SK-MEL-5 (cell line): ENCODE measurements around the gene ST6GAL1. TPM values are rescaled to one million over a fixed set of nuclear protein-coding genes. Genes with fewer than 3 reads are reported as not detected.
"Not testable (repeated sequence)": the region's sequence is repeated elsewhere in the genome, so short reads cannot be mapped to it uniquely, and the experiment has no call there.

ENCODE experiments used
- DNase-seq: peaks from one replicate; pipeline ENCODE4 v3.0.0-alpha.2; 2016; ENCODE audit warnings: low read depth, low spot score
- in situ Hi-C: cut with HindIII; loops from 2 replicates; pipeline ENCODE4 v1.10.0; 2016; ENCODE audit warnings: low sequenced_read_pairs, high pct_unique_total_duplicates, low pct_unique_long_range_greater_than_20kb
- total RNA-seq: library from RNA; depleted of rRNA; stranded (reverse); fragments of >200 nt; shearing (Covaris generic); gene quantifications from 2 replicates; pipeline ENCODE4 v1.2.3, GENCODE V29; 2014

The ST6GAL1 gene
- total RNA-seq, 1 experiment from 2014 or later = 41.0 TPM

- in situ Hi-C loops = no loop called here
- no peak for DNase-seq
Observed at GRCh38 chr3:187042874-187043458, 112.6 kb downstream of the ST6GAL1 start.

DNA sequence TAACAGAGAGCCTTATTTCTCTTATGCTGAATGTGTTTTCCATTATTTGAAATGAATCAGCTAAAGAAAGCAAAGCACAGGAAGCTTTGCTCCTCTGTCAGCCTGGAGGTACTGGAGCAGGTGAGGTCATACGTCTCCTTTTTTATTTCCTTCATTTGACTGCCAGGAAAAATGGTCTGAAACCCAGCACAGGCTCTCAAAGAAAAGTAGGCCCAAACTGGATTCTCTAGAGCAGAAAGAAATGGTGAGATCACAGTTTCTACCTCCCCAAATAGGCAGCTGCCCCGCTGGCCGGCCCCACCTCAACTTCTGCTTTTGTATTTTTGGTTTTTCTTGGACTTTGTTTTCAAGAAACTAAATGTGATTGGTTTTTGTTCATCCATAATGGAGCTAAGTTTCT is 113.9 kb downstream of the ST6GAL1 start:
- DNase-seq = no peak
- in situ Hi-C loops = no loop called here

- DNase-seq = no peak
- in situ Hi-C loops = no loop called here
Observed at GRCh38 chr3:187044867-187045552, 114.7 kb downstream of the ST6GAL1 start.

DNA sequence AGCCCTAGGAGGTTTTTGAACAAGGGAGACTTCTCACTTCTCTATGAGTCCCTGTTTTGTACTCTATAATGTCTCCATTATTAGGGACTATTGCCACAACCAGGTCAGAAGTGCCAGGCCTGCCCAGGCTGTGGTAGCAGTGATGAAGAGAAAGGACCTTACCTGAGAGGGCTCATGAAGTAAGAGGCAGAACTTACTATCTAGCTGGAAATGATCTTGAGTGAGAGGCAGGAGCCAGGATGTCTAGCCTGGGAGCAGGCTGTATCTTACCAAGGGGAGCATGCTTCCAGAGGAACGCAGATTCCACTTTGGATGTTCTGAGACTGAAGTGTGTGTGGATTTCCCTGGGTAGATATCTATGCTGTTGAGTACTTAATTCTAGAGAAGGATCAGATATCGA is 115.7 kb downstream of the ST6GAL1 start:
- in situ Hi-C loops = no loop called here
- no peak for DNase-seq

DNA sequence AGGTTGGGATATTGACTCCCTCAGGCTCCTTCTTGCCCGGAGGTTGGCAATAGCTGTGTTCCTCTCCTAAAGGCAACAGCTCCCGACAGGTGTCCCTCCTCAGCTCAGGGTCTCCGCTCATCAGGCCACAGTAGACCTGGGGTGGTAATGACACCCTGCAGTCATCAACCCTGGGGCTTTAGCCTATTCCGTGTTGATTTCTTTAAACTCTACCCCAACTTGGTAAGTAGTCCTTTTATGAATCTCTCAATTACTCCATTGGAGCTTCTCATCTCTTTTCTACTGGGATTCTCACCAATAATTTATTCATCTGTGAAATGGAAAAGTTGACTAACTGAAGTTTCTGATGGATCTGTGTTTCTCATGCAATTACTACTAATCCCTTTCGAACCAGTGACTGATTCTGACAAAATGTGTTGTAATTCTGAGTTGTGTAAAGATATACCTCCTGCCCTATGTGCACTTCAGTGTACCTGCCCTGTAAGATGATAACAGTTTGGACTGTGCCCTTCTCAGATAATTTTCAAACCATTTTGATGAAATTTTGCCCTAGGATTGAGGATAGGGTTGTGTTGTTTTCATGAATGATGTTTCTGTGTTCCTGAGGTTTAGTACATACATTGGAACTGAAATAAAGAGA is 119.3 kb downstream of the ST6GAL1 start:
- no peak for DNase-seq
- in situ Hi-C loops = no loop called here

GRCh38 chr3:187051066-187051465 is 120.7 kb downstream of the ST6GAL1 start:
- no peak for DNase-seq
- in situ Hi-C loops = no loop called here

DNA sequence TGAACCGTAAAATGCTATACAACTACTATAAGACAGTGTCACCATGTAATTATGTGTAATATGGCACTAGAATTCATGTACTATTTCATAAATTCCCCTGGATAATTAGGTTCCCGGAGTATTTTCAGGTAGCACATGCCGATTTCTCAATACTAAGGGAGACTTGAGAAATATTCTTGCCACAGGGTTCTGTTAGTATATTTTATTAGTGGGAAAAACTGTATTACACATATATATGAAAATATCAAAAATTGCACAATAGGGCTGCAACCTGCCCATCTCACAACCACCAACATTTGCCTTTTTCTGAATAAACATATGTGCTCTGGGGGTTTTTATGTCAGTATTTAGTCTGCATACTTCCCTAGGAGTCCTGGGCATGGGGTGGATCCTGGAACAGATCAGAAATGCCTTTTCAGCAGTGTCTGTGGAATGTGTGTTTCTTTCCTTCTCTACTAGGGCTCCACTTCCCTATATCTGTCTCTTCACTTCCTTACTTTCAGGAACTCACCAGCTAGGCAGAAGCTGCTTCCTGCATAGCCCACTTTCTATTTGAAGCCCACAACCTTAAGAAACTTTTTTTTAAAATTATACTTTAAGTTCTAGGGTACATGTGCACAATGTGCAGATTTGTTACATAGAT is 121.5 kb downstream of the ST6GAL1 start:
- in situ Hi-C loops = no loop called here
- no peak for DNase-seq

DNA sequence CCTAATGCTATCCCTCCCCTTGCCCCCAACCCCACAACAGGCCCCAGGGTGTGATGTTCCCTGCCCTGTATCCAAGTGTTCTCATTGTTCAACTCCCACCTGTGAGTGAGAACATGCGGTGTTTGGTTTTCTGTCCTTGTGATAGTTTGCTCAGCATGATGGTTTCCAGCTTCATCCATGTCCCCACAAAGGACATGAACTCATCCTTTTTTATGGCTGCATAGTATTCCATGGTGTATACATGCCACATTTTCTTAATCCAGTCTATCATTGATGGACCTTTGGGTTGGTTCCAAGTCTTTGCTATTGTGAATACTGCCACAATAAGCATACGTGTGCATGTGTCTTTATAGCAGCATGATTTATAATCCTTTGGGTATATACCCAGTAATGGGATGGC is 122.1 kb downstream of the ST6GAL1 start:
- DNase-seq, in situ Hi-C loops: not testable (repeated sequence)

GRCh38 chr3:187054433-187054832 is 124.1 kb downstream of the ST6GAL1 start:
- in situ Hi-C loops, DNase-seq: not testable (repeated sequence)

DNA sequence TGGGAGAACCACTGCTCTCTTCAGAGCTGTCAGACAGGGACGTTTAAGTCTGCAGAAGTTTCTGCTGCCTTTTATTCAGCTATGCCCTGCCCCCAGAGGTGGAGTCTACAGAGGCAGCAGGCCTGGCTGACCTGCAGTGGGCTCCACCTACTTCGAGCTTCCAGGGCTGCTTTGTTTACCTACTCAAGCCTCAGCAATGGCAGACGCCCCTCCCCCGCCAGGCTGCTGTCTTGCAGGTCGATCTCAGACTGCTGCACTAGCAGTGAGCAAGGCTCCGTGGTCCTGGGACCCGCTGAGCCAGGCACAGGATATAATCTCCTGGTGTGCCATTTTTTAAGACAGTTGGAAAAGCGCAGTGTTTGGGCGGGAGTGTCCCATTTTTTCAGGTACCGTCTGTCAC is 127.5 kb downstream of the ST6GAL1 start:
- DNase-seq, in situ Hi-C loops: not testable (repeated sequence)

- in situ Hi-C loops = no loop called here
- no peak for DNase-seq
Observed at GRCh38 chr3:187061748-187062147, 131.4 kb downstream of the ST6GAL1 start.

GRCh38 chr3:187062526-187063177 is 132.3 kb downstream of the ST6GAL1 start:
- no peak for DNase-seq
- in situ Hi-C loops = no loop called here

DNA sequence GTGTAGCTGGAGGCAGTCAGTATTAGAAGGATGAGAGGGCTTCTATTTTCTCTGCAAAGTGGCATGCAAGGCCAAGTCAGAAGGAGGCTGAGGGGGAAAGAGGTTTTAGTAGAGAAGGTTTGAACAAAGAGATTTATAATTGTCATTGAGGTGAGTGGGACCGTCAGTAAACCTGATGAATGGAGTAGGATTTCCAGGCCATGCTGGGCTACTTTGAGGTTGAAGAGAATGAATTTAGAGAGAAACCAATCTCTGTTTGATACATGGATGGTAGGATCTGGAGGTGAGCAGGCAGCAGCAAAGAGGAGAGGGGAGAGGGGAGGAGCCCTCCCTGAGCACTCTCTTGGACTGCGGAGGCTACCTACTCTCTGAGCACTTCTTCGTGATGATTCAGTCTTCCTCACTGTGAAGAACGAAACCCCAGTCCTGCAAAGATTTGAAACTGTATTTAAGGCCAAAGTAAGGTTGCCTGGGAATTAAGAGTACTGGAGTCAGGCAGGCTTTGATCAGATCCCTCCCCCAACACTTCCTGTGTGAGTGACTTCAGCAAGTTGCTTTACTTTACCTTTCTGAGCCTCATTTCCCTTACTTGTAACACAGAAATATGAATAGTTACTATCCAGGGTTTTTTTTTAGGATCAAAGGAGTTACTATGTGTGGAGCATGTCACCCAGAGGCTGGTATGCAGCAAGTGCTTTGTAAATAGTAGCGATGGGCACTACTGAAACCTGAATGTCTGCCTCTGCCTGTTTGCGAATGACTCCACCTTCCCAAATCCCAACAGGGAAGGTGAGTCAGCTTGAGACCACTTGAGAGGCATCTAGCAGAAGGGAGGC is 133.2 kb downstream of the ST6GAL1 start:
- in situ Hi-C loops = no loop called here
- no peak for DNase-seq

DNA sequence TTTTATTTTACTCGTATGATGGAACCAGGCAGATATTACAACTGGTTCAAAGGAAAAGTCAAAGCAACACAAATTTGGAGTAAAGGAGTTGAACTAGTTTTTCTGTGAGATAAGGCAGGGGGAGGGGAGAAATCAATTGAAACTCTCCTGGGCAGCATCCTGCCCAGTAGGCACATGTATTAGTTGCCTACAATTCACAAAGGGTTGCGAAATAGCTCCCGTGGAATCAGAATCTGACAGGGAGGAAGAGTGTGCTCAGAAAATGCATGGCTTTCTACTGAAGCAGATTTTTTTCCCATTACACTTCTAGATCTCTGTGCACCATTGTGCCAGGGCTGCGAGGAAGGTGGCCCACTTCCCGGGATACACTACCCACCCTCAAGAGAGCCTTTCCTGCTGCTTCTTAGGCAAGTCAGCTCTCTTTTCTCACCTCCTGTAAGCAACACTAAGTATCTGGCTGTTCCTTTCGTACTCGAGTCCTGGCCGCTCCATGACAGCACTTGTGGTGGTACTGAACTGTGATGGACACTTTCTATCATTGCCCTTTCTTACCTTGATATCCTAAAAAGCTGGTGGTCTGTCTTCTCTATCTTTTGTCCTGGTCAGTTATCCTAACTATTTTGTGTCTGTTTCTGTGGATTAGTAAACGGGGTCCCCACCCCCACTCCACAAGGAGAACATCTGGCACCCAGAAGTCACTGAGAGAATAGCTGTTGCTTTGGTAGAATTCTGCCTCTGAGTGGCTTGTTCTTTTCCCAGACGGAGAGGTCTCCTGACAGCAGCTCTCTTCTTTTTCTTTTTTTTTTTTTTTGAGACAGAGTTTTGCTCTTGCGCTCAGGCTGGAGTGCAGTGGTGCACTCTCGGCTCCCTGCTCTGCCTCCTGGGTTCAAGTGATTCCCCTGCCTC is 134.1 kb downstream of the ST6GAL1 start:
- DNase-seq = peak; percentile 32
- in situ Hi-C loops = no loop called here

DNA sequence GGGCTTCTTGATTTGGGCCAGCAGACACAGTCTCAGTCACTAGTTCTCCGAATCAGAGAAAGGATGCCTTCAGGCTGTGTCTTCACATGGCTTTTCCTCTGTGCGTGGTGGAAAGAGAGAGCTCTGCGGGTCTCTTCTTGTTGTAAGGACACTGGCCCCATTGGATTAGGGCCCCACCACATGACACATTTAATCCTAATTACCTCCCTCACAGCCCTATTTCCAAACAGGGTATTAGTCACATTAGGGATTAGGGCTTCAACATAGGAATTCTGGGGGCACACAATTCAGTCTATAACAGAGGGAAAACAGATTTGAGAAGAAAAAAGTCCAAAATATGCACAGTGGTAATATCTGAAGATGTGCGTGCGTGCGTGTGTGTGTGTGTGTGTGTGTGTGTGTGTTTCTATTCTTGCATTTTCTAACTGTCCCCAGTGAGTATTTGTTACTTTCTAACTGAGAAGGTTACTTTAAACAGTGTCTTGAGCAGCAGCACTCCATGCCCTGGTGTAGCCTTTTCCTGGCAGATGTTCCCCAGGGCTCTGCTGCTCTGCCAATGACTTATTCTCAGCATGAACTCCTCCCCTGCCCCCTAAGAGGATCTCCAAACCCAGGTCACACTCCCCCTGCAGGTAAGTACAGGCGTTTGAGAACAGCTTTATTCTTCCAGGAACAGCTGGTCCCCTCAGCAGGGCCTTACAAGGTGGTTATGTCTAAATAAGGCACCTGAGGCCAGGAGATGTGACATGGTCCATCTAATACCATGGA is 136.1 kb downstream of the ST6GAL1 start:
- in situ Hi-C loops = no loop called here
- DNase-seq = peak; percentile 68

DNA sequence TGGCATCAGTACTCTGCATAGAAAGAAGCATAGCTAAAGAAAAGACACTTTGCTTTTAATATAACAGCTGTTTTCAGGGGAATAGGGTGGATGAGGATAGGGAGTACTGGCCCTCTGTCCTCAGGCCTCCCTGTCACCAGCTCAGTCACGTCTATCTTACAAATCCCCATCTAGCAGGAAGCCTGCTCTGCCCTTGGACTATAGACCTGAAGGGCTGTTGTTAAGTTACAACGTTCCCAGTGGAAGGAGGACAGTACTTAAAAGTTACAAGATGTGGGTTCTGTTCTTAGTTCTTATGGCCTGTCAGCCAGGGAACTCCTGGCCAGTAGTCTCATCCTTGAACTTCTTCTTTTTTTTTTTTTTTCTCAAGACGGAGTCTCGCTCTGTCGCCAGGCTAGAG is 138.5 kb downstream of the ST6GAL1 start:
- in situ Hi-C loops = no loop called here
- DNase-seq = no peak
